Activated T-cell treated with anti-CD3 and anti-CD28 coated beads, Interleukin-2, amount 50 U/mL, for 4 hours (primary cell): ENCODE measurements around the gene LRRC3B. TPM values are rescaled to one million over a fixed set of nuclear protein-coding genes. Genes with fewer than 3 reads are reported as not detected.

Experiments used
- ATAC-seq, 2 donors: fragments of 200-7000 bp; cut with Tn5 transposase; one replicate each; pipeline ENCODE4 v1.10.0; 2021
- DNase-seq: peaks from one replicate; pipeline ENCODE4 v3.0.0-alpha.2; 2020
- H3K27me3 Mint-ChIP-seq: one replicate; pipeline ENCODE4 v1.8.0; 2021; ENCODE audit warnings: low read depth, mixed read lengths
- H3K36me3 Mint-ChIP-seq: one replicate; pipeline ENCODE4 v1.8.0; 2022; ENCODE audit warnings: mixed read lengths; ENCODE audit not compliant: insufficient read depth
- H3K4me1 Mint-ChIP-seq: one replicate; pipeline ENCODE4 v1.8.0; 2021; ENCODE audit warnings: low read depth, mixed read lengths
- H3K4me3 Mint-ChIP-seq: one replicate; pipeline ENCODE4 v1.8.0; 2021; ENCODE audit warnings: mild to moderate bottlenecking, moderate library complexity, mixed read lengths
- H3K9me3 Mint-ChIP-seq: one replicate; pipeline ENCODE4 v1.8.0; 2021; ENCODE audit warnings: mixed read lengths
- total RNA-seq, 3 donors: library from RNA; stranded (reverse); gene quantifications; one replicate each; pipeline ENCODE4 v1.2.1, GENCODE V29; 2021

Gene LRRC3B
- total RNA-seq, 3 donors from 2014 or later: not detected

DNA sequence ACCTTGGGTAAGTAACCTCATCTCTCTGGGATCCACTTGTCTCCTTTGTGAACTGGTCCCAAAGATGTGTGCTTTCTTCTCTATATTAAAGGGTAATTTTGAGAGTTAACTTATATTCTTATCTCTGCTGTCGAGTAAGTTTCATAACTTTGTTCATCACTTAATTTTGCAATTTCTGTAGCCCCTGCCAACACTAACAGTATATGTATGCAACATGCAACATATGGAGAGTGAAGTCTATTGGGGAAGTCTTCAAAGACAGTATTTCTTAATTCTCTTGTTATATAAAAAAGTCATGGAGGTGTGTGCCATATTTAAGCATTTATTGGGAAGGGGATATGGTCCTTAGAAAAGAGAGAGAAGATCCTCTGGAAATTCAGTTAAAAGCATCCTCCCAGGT is 85.9 kb downstream of the LRRC3B start:
- ATAC-seq (no peak), DNase-seq (no peak)
- no peaks in the 10 kb centered on the region for H3K27me3 Mint-ChIP-seq
- H3K4me3 Mint-ChIP-seq: no peak overlapping the region
- H3K36me3 Mint-ChIP-seq: no peaks in the 10 kb centered on the region
- peaks cover 4% of the 10 kb centered on the region for H3K9me3 Mint-ChIP-seq
- no peaks in the 10 kb centered on the region for H3K4me1 Mint-ChIP-seq

DNA sequence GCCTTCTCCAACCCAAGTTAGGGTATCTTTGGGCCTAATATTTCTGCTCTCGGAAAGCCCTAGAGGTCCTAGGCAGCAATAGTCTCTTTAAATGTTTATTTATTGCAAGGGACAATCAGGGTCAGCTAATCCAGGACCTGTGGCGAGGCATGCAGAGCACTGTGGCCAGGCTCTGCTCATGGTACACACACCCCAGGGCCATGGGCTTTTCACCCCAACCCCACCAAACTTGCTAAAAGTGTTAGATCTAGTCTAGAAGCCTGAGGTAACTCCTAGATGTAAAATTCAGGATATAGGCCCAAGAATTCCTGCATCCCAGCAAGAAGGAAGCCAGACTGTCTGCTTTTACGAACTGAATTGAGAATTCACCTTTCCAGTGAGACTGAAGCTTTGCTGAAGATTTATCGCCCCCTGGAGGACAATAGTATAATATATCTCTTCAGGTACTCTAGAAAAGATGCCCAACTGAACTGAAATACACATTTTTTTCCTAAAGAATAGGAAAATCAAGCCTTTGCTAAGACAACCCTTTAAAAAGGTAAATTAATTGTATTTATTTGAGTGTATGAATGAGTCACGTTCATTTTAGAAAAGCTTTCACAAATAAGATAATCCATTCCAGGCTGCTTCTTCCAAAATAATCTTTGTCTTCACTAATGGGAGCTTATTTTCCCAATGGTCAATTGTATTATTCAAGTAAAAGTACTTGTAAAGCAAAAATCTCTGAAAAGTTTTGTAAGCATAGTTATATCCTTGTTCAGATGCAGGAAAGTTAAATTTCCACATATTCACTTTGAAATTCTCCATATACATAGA is 89.8 kb downstream of the LRRC3B start:
- DNase-seq (no peak), ATAC-seq (no peak)
- Mint-ChIP-seq H3K4me3 (no peak overlapping the region), H3K9me3 (no peaks in the 10 kb centered on the region), H3K27me3 (no peaks in the 10 kb centered on the region), H3K4me1 (no peaks in the 10 kb centered on the region), H3K36me3 (no peaks in the 10 kb centered on the region)

DNA sequence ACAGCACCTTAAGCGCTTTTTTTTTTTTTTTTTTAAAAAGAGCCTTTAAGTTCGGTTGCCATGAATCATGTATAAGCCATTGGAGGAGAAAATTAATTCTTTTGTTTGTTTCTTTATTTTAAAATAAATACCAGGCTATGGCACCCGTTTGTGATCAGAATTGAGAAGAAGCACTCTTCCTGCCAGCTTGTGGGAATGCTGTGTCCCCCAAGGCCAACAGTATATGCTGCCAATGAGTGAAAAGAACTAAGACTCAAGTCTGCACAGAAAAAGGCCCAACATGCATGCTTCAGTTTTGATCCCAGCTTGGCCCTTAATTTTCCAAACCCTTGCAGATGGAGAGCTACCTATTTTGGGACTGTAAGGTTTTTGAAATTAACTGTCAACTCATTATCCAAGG is 90.5 kb downstream of the LRRC3B start:
- no peak for ATAC-seq
- Mint-ChIP-seq H3K4me3 (no peak overlapping the region), H3K9me3 (no peaks in the 10 kb centered on the region), H3K36me3 (no peaks in the 10 kb centered on the region), H3K4me1 (no peaks in the 10 kb centered on the region), H3K27me3 (no peaks in the 10 kb centered on the region)
- no peak for DNase-seq

- Mint-ChIP-seq H3K4me1 (no peaks in the 10 kb centered on the region), H3K36me3 (no peaks in the 10 kb centered on the region), H3K9me3 (no peaks in the 10 kb centered on the region), H3K4me3 (no peak overlapping the region), H3K27me3 (no peaks in the 10 kb centered on the region)
- DNase-seq (no peak), ATAC-seq (no peak)
These were observed 91.9 kb downstream of the LRRC3B start for GRCh38 chr3:26714485-26714884.

DNA sequence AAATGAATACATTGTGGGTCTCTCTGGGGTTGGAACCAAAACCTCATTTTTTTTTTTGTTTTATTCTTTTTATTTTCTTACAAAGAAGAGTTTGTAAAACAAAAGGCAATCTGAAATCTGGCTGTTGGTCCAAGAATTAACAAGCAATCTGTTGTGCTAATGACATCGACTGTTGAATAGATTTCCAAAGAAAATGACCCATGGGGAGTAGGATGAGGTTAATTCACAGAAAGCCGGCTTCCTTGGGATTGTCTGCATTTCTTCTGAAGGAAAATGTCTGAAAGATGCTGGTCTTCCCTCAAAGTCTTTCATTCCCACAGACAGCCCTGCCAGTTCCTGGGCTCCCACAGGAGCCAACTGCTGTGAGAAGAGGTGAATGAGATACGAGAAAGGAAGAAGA is 92.9 kb downstream of the LRRC3B start:
- no peak overlapping the region for H3K4me3 Mint-ChIP-seq
- no peaks in the 10 kb centered on the region for H3K4me1 Mint-ChIP-seq
- DNase-seq (no peak), ATAC-seq (no peak)
- H3K9me3 Mint-ChIP-seq: no peaks in the 10 kb centered on the region
- no peaks in the 10 kb centered on the region for H3K27me3 Mint-ChIP-seq
- no peaks in the 10 kb centered on the region for H3K36me3 Mint-ChIP-seq

DNA sequence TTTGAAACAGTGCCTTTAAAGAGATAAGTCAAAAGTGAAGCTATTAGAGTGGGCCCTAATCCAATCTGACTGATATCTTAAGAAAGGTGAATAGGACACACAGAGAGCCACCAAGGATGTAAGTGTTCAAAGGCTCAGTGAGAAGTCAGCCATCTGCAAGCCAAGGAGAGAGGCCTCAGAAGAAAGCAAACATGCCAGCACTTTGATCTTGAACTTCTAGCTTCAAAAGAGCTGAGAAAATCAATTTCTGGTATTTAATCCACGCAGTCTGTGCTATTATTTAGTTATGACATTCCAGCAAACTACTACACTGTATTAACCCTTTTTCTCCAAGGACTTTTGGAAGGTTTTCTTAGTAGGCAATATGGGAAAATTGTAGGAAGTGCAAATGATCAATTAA is 95.7 kb downstream of the LRRC3B start:
- Mint-ChIP-seq H3K36me3 (no peaks in the 10 kb centered on the region), H3K4me1 (no peaks in the 10 kb centered on the region), H3K27me3 (no peaks in the 10 kb centered on the region), H3K9me3 (no peaks in the 10 kb centered on the region), H3K4me3 (no peak overlapping the region)
- DNase-seq (no peak), ATAC-seq (no peak)

GRCh38 chr3:26719134-26719533 is 96.6 kb downstream of the LRRC3B start:
- no peak overlapping the region for H3K4me3 Mint-ChIP-seq
- ATAC-seq (no peak), DNase-seq (no peak)
- no peaks in the 10 kb centered on the region for H3K4me1 Mint-ChIP-seq
- H3K36me3 Mint-ChIP-seq: no peaks in the 10 kb centered on the region
- no peaks in the 10 kb centered on the region for H3K9me3 Mint-ChIP-seq
- H3K27me3 Mint-ChIP-seq: no peaks in the 10 kb centered on the region

- Mint-ChIP-seq H3K36me3 (no peaks in the 10 kb centered on the region), H3K27me3 (no peaks in the 10 kb centered on the region), H3K4me3 (no peak overlapping the region), H3K9me3 (no peaks in the 10 kb centered on the region), H3K4me1 (no peaks in the 10 kb centered on the region)
- DNase-seq: no peak
- ATAC-seq: no peak
These were observed 98.5 kb downstream of the LRRC3B start for GRCh38 chr3:26721047-26721446.

GRCh38 chr3:26731843-26732242 is 109.3 kb downstream of the LRRC3B start:
- Mint-ChIP-seq H3K36me3 (no peaks in the 10 kb centered on the region), H3K27me3 (no peaks in the 10 kb centered on the region), H3K9me3 (peaks cover 5% of the 10 kb centered on the region), H3K4me1 (no peaks in the 10 kb centered on the region), H3K4me3 (no peak overlapping the region)
- DNase-seq: no peak
- ATAC-seq: no peak

- no peaks in the 10 kb centered on the region for H3K36me3 Mint-ChIP-seq
- H3K4me3 Mint-ChIP-seq: no peak overlapping the region
- DNase-seq (no peak), ATAC-seq (no peak)
- no peaks in the 10 kb centered on the region for H3K27me3 Mint-ChIP-seq
- peaks cover 6% of the 10 kb centered on the region for H3K9me3 Mint-ChIP-seq
- H3K4me1 Mint-ChIP-seq: no peaks in the 10 kb centered on the region
These were observed 127.7 kb downstream of the LRRC3B start for GRCh38 chr3:26750263-26750662.

- no peaks in the 10 kb centered on the region for H3K4me1 Mint-ChIP-seq
- DNase-seq (no peak), ATAC-seq (no peak)
- no peaks in the 10 kb centered on the region for H3K27me3 Mint-ChIP-seq
- peaks cover 9% of the 10 kb centered on the region for H3K9me3 Mint-ChIP-seq
- H3K4me3 Mint-ChIP-seq: no peak overlapping the region
- H3K36me3 Mint-ChIP-seq: no peaks in the 10 kb centered on the region
These were observed 129.9 kb downstream of the LRRC3B start for GRCh38 chr3:26752466-26752865.

GRCh38 chr3:26753095-26753494 is 130.5 kb downstream of the LRRC3B start:
- ATAC-seq: no peak

DNA sequence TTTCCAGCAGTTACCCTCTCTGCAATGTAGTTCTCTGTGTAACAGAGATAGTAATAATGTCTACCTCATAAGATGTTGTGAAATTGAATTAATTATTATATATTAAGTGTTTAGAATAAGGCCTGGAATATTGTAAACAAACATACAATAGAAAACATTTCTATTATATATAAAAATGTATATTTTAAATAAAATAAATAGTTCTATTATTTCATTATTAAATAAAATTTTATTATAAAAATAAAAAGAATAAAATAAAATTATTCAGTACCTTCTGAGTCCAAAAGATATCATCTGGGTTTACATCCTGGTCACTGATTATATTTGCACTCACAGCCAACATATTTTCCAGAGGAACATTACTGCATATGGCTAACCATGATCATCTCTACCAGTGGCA is 135.4 kb downstream of the LRRC3B start:
- H3K36me3 Mint-ChIP-seq: no peaks in the 10 kb centered on the region
- no peak overlapping the region for H3K4me3 Mint-ChIP-seq
- H3K4me1 Mint-ChIP-seq: no peaks in the 10 kb centered on the region
- ATAC-seq (no peak), DNase-seq (no peak)
- H3K9me3 Mint-ChIP-seq: peaks cover 5% of the 10 kb centered on the region
- no peaks in the 10 kb centered on the region for H3K27me3 Mint-ChIP-seq

More at GRCh38 chr3:26753095-26753494, 130.5 kb downstream of the LRRC3B start:
- Mint-ChIP-seq H3K9me3 (peaks cover 11% of the 10 kb centered on the region), H3K4me3 (no peak overlapping the region), H3K4me1 (no peaks in the 10 kb centered on the region), H3K36me3 (no peaks in the 10 kb centered on the region), H3K27me3 (no peaks in the 10 kb centered on the region)
- no peak for DNase-seq
